Glomerular visceral epithelial cell (primary cell): Measurements from ENCODE around the gene PTPRM.

Source experiments
- DNase-seq: peaks from one replicate; pipeline ENCODE4 v3.0.0-alpha.2; 2016; ENCODE audit errors: extremely low spot score

PTPRM gene

GRCh38 chr18:7566567-7567473, at the start of gene PTPRM:
TSS of gene PTPRM (plus strand) at chr18:7567316. CDS start at chr18:7567819, 503 bp downstream.
- DNase-seq, result peak; percentile 89

DNA sequence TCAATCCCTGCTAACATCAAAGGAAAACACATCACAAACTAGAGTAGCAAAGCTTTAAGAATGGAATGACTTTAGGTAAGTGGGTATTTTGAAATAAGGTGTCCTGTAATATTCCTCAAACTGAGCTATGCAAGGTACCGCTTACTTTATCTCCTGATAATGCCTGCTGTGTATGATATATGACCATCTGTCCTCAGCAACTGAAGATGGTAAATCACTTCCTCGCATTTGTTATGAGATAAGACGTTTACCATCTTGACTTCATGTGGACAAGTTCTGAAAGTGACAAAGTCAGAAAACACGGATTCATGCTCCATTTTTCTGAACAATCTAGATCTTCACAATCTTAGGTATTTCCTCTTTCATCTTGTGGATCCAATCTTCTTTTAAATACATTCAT, 49.3 kb upstream of the PTPRM start:
- DNase-seq, result no peak

DNA sequence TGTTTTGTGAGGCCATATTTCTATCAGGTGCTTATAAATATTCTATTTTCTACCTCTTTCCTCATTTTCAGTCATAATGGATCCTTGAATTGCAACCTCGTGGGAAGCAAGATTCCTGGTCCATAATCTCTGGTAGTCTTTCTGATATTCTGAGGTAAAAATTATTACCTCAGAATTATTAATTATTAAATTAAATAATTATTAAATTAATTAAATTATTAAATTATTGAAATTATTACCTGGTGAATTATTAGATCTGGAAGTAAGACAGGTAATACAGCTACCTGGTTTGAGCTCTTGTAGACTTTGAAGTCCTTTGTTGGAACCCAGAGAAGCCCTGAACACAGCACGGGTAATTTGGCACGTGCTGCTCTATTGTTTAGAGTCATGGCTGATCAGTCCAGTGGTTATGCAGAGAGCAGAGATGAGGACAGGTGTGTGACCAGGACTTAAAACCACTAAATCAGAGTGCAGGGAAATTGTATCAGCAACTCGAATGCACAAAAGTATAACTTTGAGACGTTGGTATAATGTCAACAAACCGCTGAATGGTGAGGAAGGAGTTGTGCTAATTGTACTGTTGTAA, 46.8 kb upstream of the PTPRM start:
- no peak for DNase-seq

- no peak for DNase-seq
Measured at GRCh38 chr18:7521226-7521856, 45.8 kb upstream of the PTPRM start.

- DNase-seq, result no peak
Measured at GRCh38 chr18:7523772-7524171, 43.3 kb upstream of the PTPRM start.

DNA sequence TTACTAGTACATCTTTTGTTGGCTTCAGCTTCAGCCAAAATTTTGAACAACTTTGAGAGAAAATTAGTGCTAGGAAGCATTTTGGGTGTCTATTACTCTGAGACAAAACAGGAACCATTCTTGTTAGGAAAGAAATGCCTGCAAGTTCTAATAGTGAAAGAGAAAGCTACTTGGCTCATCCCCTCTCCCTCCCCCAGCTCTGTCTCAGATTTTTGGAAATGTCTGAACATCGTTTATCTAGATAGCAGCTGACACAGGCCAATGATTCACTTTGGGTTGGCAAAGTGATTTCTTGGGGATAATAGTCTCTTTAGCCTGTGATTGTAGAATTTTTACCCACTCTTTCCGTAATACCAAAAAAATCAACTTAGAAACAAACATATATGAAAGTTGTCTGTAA, 42.3 kb upstream of the PTPRM start:
- no peak for DNase-seq

- DNase-seq, result no peak
Measured at GRCh38 chr18:7532942-7533341, 34.2 kb upstream of the PTPRM start.

GRCh38 chr18:7535436-7536205, 31.5 kb upstream of the PTPRM start:
- peak; percentile 8 for DNase-seq

- no peak for DNase-seq
Measured at GRCh38 chr18:7537145-7537544, 30.0 kb upstream of the PTPRM start.

DNA sequence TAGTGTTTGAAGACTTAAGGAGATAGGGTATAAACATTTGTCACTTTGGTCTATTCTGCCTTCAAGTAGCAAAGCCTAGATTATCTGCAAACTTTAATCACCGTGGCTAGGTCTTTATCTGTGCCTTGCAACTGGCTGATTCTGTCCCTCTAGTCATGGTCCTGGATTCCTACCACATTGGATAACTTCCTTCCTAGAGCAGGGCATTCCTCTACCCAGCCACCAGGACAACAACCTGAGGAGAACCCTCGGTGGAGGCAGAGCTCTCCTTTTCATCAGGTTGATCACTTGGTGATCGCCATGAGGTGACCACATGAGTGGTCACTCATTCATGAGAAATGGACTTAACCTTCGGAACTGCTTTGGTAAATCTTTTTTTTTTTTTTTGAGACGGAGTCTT, 25.3 kb upstream of the PTPRM start:
- DNase-seq, result no peak

DNA sequence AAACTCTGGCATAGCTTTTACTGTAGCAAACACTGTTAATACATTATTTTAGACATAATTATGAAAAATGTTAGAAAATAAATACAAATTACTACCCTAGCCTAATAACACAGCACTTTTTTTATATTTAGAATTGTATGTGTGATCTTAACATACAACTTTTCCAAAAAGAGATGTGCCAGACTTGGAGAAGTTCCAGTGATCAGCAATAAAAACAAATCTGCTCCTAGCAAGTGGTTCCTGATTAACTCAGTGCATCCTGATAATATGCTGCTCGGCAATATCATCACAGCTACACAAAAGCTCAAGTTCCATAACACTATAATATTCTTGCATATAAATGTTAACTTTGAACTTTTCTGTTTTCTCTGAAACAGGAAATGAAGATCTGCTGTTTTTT, 22.4 kb upstream of the PTPRM start:
- no peak for DNase-seq

DNA sequence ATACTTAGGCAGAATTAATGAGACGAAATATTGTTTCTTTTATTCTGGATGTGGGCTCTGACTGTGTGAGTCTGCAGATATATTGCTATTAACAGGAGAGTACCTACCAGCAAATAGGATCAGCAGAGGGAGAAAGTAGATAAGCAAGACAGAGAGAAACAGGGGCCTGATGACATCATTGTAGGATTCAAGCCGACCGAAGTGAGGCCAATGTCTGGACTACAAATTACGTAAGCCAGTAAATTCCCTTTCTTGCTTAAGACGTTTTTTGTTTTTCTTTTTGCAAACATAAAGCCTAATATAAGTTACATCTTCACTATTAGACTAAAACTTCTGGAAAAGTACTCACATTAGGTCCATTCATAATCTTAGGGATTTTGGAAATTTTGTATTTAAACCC, 21.4 kb upstream of the PTPRM start:
- DNase-seq, result no peak

DNA sequence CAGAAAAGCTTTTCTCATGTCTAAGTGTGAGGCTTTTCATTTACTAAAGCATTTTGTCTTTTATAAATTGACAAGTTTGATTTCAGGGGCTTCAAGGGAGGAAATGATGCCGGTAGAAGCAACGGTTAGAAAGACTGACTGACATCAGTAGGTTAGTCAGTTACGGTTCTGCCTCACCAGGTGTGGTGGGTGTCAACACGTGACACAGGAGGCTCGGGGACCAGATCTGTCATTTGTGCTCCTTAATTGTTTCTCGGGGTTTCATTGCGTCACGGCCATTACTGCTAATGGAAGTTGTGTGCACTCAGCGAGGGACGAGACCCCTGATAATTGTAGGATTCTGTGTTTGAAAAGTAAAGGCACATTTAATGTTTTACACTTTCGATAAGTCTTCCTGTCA, 18.9 kb upstream of the PTPRM start:
- no peak for DNase-seq

DNA sequence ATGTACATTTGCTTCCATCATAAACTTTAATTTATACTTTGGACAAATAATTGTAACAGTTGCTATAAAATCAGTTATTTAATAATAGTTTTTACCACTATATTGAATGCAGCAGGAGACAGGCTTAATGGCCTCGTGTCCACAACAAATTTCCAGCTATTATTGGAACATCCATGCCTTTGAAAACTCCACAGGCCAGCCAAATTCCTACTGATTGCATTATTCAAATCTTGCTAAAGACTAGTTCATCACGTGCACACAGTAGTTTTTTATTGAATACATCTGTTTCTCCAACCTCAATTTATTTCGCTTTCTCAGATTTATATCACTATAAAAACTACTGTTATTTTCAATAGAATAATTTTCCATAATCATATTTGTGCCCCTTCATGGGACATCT, 18.4 kb upstream of the PTPRM start:
- DNase-seq, result no peak

DNA sequence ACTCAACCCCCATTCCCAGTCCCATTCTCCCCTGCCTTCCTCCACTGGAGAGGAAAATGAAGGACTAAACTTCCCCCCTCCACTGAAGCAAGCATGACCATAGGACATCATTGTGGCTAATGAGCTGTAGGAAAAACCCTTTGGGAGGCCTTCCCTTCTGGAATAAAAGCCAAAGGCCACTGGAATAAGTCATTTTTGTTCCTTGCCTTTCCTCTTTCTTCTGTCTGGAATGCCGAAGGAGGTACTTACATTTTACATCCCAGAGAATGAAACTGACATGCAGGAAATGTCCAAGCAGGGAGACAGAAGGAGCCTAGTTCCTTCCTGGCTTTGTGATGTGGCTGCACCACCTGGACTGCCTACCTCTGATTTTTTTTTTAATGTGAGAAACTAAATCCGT, 9.1 kb upstream of the PTPRM start:
- DNase-seq, result no peak

- no peak for DNase-seq
Measured at GRCh38 chr18:7558769-7559168, 8.3 kb upstream of the PTPRM start.

- no peak for DNase-seq
Measured at GRCh38 chr18:7559709-7560319, 7.3 kb upstream of the PTPRM start.

DNA sequence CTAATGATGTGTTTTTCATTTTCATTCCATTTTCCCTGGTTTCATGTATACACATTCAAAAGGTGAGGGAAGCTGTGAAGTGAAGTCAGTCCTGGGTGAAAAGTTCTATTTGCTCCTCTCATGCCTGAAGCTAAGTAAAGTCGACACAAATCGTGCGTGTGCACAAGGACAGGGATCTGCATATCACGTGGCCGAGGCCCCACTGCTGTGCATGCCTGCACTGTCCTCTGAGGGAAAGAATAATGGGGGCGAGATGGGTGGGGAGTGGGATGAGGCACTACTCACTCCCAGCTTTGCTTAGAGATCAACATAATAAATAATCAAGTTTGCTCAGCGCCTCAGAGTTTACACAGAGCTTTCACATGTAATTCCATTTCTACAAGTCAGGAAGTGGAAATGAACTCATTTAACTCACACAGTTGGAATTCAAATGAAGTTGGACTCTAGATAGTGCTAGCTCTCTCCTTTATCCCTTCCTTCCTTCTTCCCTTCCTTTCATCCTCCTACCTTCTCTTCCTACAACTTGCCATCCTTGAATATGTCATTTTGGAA, 5.1 kb upstream of the PTPRM start:
- no peak for DNase-seq

DNA sequence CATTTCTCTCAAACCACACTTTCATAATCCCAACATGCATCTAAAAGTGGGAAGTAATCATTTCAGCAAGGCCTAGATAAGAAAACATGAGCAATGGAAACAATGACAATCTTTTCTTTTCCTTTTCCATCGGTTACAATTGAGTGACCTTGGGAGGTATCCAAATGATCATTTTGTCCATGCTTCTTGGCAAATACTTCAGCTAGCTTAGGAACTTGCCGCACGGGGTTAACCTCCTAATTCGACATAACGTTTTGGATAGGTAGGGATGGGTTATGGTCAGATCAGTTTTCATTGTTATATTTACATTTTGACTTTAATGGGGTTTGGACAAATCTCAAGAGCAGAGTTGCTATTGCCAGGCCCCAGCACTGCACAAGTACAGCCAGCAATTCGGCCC, 4.6 kb upstream of the PTPRM start:
- DNase-seq, result no peak

- no peak for DNase-seq
Measured at GRCh38 chr18:7565677-7566076, 1.4 kb upstream of the PTPRM start.

DNA sequence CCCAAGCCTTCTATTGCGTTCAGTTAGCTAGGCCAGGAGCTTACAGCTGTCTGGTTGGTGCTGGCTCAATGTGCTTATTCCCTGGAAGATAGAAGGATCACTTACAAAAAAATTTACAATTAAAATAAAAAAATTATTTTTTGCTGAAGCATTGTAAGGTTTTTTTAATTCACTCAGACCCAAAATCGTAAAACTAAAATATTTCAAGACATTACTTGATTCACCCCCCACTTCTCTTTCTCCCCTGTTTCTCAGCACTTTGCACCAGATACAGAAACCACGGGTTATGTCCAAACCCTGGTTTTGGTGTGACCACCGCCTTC, 911 bp upstream of the PTPRM start:
- DNase-seq, result no peak
